ENCODE data around the gene CLEC16A. TPM values are rescaled to one million over a fixed set of nuclear protein-coding genes. Genes with fewer than 3 reads are reported as not detected.

The CLEC16A gene
- total RNA-seq, 1 donor from 2014 or later, result 7.8 TPM

- H3K36me3 Mint-ChIP-seq, result peaks cover 23% of the 10 kb centered on the region
- peaks cover 30% of the 10 kb centered on the region for H3K4me1 Mint-ChIP-seq
- H3K4me3 ChIP-seq, result no peak overlapping the region
Measured at GRCh38 chr16:11035096-11035495, 90.7 kb downstream of the CLEC16A start.

GRCh38 chr16:11036040-11036439 lies 91.7 kb downstream of the CLEC16A start:
- H3K9me3 ChIP-seq (ENCODE audit: low read depth), result no peaks in the 10 kb centered on the region
- no peak overlapping the region for H3K4me3 Mint-ChIP-seq
- H3K4me2 ChIP-seq, result peak overlapping the region; percentile 52
- H3K4me1 Mint-ChIP-seq, result peaks cover 30% of the 10 kb centered on the region
- H3F3A ChIP-seq (ENCODE audit: low read depth), result no peaks in the 10 kb centered on the region
- no peaks in the 10 kb centered on the region for H3K36me3 ChIP-seq
- H3K9me3 Mint-ChIP-seq, result peaks cover 2% of the 10 kb centered on the region
- no peak overlapping the region for H2AFZ ChIP-seq (replicated peaks)
- no peak overlapping the region for H3K9ac ChIP-seq
- DNase-seq (ENCODE audit: low spot score), result peak; percentile 45
- H3K79me2 ChIP-seq (ENCODE audit: low read depth), result no peaks in the 10 kb centered on the region
- H3K4me1 ChIP-seq, result peaks cover 33% of the 10 kb centered on the region
- no peaks in the 10 kb centered on the region for H4K20me1 ChIP-seq (ENCODE audit: low read depth)
- H3K4me3 ChIP-seq, result no peak overlapping the region
- H3K27ac Mint-ChIP-seq, result peak overlapping the region; percentile 30
- no peak for TF ChIP-seq EZH2 (IDR thresholded peaks at IDR 0.05)
- H3K27me3 ChIP-seq, result no peaks in the 10 kb centered on the region
- H3K36me3 Mint-ChIP-seq, result peaks cover 19% of the 10 kb centered on the region
- H3K27me3 Mint-ChIP-seq (ENCODE audit: insufficient read depth, low read depth), result no peaks in the 10 kb centered on the region
- no peak overlapping the region for H3K27ac ChIP-seq

More at GRCh38 chr16:11035096-11035495, 90.7 kb downstream of the CLEC16A start:
- Mint-ChIP-seq H3K27me3 (ENCODE audit: insufficient read depth, low read depth) (no peaks in the 10 kb centered on the region), H3K27ac (no peak overlapping the region), H3K4me3 (no peak overlapping the region), H3K9me3 (peaks cover 2% of the 10 kb centered on the region)
- H3K27ac ChIP-seq, result no peak overlapping the region
- TF ChIP-seq EZH2phosphoT487 (IDR thresholded peaks at IDR 0.05), result no peak
- no peak for TF ChIP-seq CTCF (IDR thresholded peaks at IDR 0.05)
- TF ChIP-seq EZH2 (IDR thresholded peaks at IDR 0.05), result no peak
- H3K36me3 ChIP-seq, result no peaks in the 10 kb centered on the region
- no peaks in the 10 kb centered on the region for H3K79me2 ChIP-seq (ENCODE audit: low read depth)
- no peaks in the 10 kb centered on the region for H4K20me1 ChIP-seq (ENCODE audit: low read depth)
- no peaks in the 10 kb centered on the region for H3K27me3 ChIP-seq
- DNase-seq (ENCODE audit: low spot score), result no peak
- H3F3A ChIP-seq (ENCODE audit: low read depth), result no peaks in the 10 kb centered on the region
- no peak overlapping the region for H3K4me2 ChIP-seq
- H3K9ac ChIP-seq, result no peak overlapping the region
- no peaks in the 10 kb centered on the region for H3K9me3 ChIP-seq (ENCODE audit: low read depth)
- H3K4me1 ChIP-seq, result peaks cover 33% of the 10 kb centered on the region
- H2AFZ ChIP-seq (replicated peaks), result no peak overlapping the region

GRCh38 chr16:11036868-11037410 lies 92.6 kb downstream of the CLEC16A start:
- Histone ChIP-seq H3K4me1 (peaks cover 33% of the 10 kb centered on the region), H2AFZ (replicated peaks) (no peak overlapping the region), H3K27ac (no peak overlapping the region), H3F3A (ENCODE audit: low read depth) (no peaks in the 10 kb centered on the region), H3K9me3 (ENCODE audit: low read depth) (no peaks in the 10 kb centered on the region), H3K36me3 (no peaks in the 10 kb centered on the region), H3K79me2 (ENCODE audit: low read depth) (no peaks in the 10 kb centered on the region), H3K4me2 (peak overlapping the region; percentile 52), H3K27me3 (no peaks in the 10 kb centered on the region), H3K4me3 (no peak overlapping the region), H3K9ac (no peak overlapping the region), H4K20me1 (ENCODE audit: low read depth) (no peaks in the 10 kb centered on the region)
- Mint-ChIP-seq H3K27me3 (ENCODE audit: insufficient read depth, low read depth) (no peaks in the 10 kb centered on the region), H3K4me3 (peak overlapping the region; percentile 17), H3K9me3 (peaks cover 2% of the 10 kb centered on the region), H3K27ac (no peak overlapping the region), H3K4me1 (peaks cover 30% of the 10 kb centered on the region), H3K36me3 (peaks cover 21% of the 10 kb centered on the region)
- DNase-seq (ENCODE audit: low spot score), result no peak
- no peak for TF ChIP-seq EZH2phosphoT487 (IDR thresholded peaks at IDR 0.05)
- TF ChIP-seq CTCF (IDR thresholded peaks at IDR 0.05), result no peak
- no peak for TF ChIP-seq EZH2 (IDR thresholded peaks at IDR 0.05)

- no peaks in the 10 kb centered on the region for H3K9me3 ChIP-seq (ENCODE audit: low read depth)
- H3K27ac ChIP-seq, result no peak overlapping the region
- no peak for DNase-seq (ENCODE audit: low spot score)
- H3K4me3 ChIP-seq, result no peak overlapping the region
- peaks cover 22% of the 10 kb centered on the region for H3K4me1 ChIP-seq
- no peak overlapping the region for H3K4me2 ChIP-seq
- Mint-ChIP-seq H3K27ac (no peak overlapping the region), H3K9me3 (peaks cover 2% of the 10 kb centered on the region), H3K4me3 (no peak overlapping the region), H3K27me3 (ENCODE audit: insufficient read depth, low read depth) (no peaks in the 10 kb centered on the region), H3K4me1 (peaks cover 20% of the 10 kb centered on the region), H3K36me3 (peaks cover 19% of the 10 kb centered on the region)
- H3K27me3 ChIP-seq, result no peaks in the 10 kb centered on the region
- TF ChIP-seq EZH2 (IDR thresholded peaks at IDR 0.05) (no peak), CTCF (IDR thresholded peaks at IDR 0.05) (no peak), EZH2phosphoT487 (IDR thresholded peaks at IDR 0.05) (no peak)
- H3F3A ChIP-seq (ENCODE audit: low read depth), result no peaks in the 10 kb centered on the region
- H3K36me3 ChIP-seq, result no peaks in the 10 kb centered on the region
- H3K9ac ChIP-seq, result no peak overlapping the region
- no peak overlapping the region for H2AFZ ChIP-seq (replicated peaks)
- no peaks in the 10 kb centered on the region for H3K79me2 ChIP-seq (ENCODE audit: low read depth)
- H4K20me1 ChIP-seq (ENCODE audit: low read depth), result no peaks in the 10 kb centered on the region
Measured at GRCh38 chr16:11038305-11038704, 93.9 kb downstream of the CLEC16A start.
